Cardiac muscle cell (in vitro differentiated cells and primary cell): ENCODE data around the gene PPP1R13L. TPM values are rescaled to one million over a fixed set of nuclear protein-coding genes. Genes with fewer than 3 reads are reported as not detected.

Experiments
- DNase-seq, 2 donors: peaks; one replicate each; pipeline versions ENCODE4 v3.0.0 to v3.0.0-alpha.2; 2010 to 2017; ENCODE audit warnings: low read depth in 1 of 2, low spot score in 1 of 2
- H3K27ac ChIP-seq: fragments of 200-600 bp; sonication (generic); 2 replicates; pipeline ENCODE4 v1.5.1; 2016
- H3K27me3 ChIP-seq: fragments of 200-600 bp; sonication (generic); 2 replicates; pipeline ENCODE4 v1.6.0; 2016; ENCODE audit warnings: control low read depth
- H3K36me3 ChIP-seq: fragments of 200-600 bp; sonication (generic); 2 replicates; pipeline ENCODE4 v1.5.1; 2016; ENCODE audit warnings: control low read depth
- H3K4me1 ChIP-seq: fragments of 200-600 bp; sonication (generic); 2 replicates; pipeline ENCODE4 v1.8.1; 2017; ENCODE audit warnings: low read depth, mild to moderate bottlenecking, mixed run types
- H3K4me3 ChIP-seq: fragments of 200-600 bp; sonication (generic); 2 replicates; pipeline ENCODE4 v1.5.1; 2016; ENCODE audit warnings: mild to moderate bottlenecking
- H3K9me3 ChIP-seq: fragments of 200-600 bp; sonication (generic); 2 replicates; pipeline ENCODE4 v1.5.1; 2017; ENCODE audit warnings: low read depth, mild to moderate bottlenecking, control low read depth
- CTCF ChIP-seq: IDR thresholded peaks from 2 replicates; pipeline ENCODE4 v1.5.1; 2012; ENCODE audit warnings: low read depth, mild to moderate bottlenecking, low read length
- polyA plus RNA-seq: library from polyadenylated mRNA; unstranded; fragments of >200 nt; fragmentation: Nextera tagmentation; extraction: Ambion mirVana; gene quantifications from 2 replicates; pipeline ENCODE4 v1.2.1, GENCODE V29; 2016
- total RNA-seq: library from RNA; depleted of rRNA; stranded (reverse); fragments of >200 nt; gene quantifications from 2 replicates; pipeline ENCODE4 v1.2.3, GENCODE V29; 2016

PPP1R13L gene
- total and polyA plus RNA-seq, 2 experiments from 2014 or later: 39.5 to 118 TPM

GRCh38 chr19:45407091-45407375 is 2.2 kb upstream of the PPP1R13L start:
- no peak for DNase-seq
- H3K27ac ChIP-seq: no peak overlapping the region
- no peaks in the 10 kb centered on the region for H3K36me3 ChIP-seq
- H3K9me3 ChIP-seq: no peaks in the 10 kb centered on the region
- peaks cover 14% of the 10 kb centered on the region for H3K4me1 ChIP-seq
- H3K4me3 ChIP-seq: peak overlapping the region; percentile 71
- TF ChIP-seq CTCF: no peak
- no peaks in the 10 kb centered on the region for H3K27me3 ChIP-seq

- Histone ChIP-seq H3K4me3 (peak within 1 kb of the TSS; percentile 71), H3K27me3 (no peaks in the 10 kb centered on the region), H3K27ac (peak within 1 kb of the TSS; percentile 97), H3K4me1 (peaks cover 14% of the 10 kb centered on the region), H3K36me3 (no peaks in the 10 kb centered on the region), H3K9me3 (no peaks in the 10 kb centered on the region)
- peak; percentile 82 to 84 for DNase-seq
- no peak for TF ChIP-seq CTCF
Observed at GRCh38 chr19:45406226-45407090, 1.6 kb upstream of the PPP1R13L start, which contains the start of gene POLR1G. Gene POLR1G (plus strand): TSS chr19:45406644. CDS start chr19:45406697, 53 bp downstream.

GRCh38 chr19:45405435-45406225 is 761 bp upstream of the PPP1R13L start:
- H3K4me3 ChIP-seq: peak overlapping the region; percentile 71
- peak overlapping the region; percentile 97 for H3K27ac ChIP-seq
- H3K27me3 ChIP-seq: no peaks in the 10 kb centered on the region
- H3K9me3 ChIP-seq: no peaks in the 10 kb centered on the region
- H3K4me1 ChIP-seq: peaks cover 14% of the 10 kb centered on the region
- DNase-seq: peak; percentile 91 to 92
- H3K36me3 ChIP-seq: no peaks in the 10 kb centered on the region
- TF ChIP-seq CTCF: no peak

GRCh38 chr19:45403781-45404556 is 900 bp downstream of the PPP1R13L start:
- H3K27ac ChIP-seq: no peak overlapping the region
- no peaks in the 10 kb centered on the region for H3K27me3 ChIP-seq
- H3K4me3 ChIP-seq: peak overlapping the region; percentile 71
- H3K36me3 ChIP-seq: no peaks in the 10 kb centered on the region
- H3K4me1 ChIP-seq: peaks cover 14% of the 10 kb centered on the region
- DNase-seq: peak; percentile 35 to 76
- TF ChIP-seq CTCF: peak; percentile 55
- no peaks in the 10 kb centered on the region for H3K9me3 ChIP-seq

- Histone ChIP-seq H3K4me1 (peaks cover 18% of the 10 kb centered on the region), H3K4me3 (no peak overlapping the region), H3K27me3 (no peaks in the 10 kb centered on the region), H3K36me3 (no peaks in the 10 kb centered on the region), H3K9me3 (no peaks in the 10 kb centered on the region), H3K27ac (no peak overlapping the region)
- no peak for TF ChIP-seq CTCF
- DNase-seq: no peak
Observed at GRCh38 chr19:45403272-45403671, 1.6 kb downstream of the PPP1R13L start.
